Measurements from ENCODE around the gene SLC39A5. TPM values are rescaled to one million over a fixed set of nuclear protein-coding genes. Genes with fewer than 3 reads are reported as not detected.

SLC39A5 gene
- total and polyA plus RNA-seq, 7 donors, result 0.16 to 0.23 TPM; not detected in 5

GRCh38 chr12:56236985-56237384 lies 7.1 kb downstream of the SLC39A5 start:
- Histone ChIP-seq H3K4me3 (no peak overlapping the region), H3K27me3 (ENCODE audit: insufficient read depth in 3 of 3, low read length in 2 of 3) (no peaks in the 10 kb centered on the region), H3K4me1 (no peaks in the 10 kb centered on the region), H3K9me3 (no peaks in the 10 kb centered on the region), H3K27ac (no peak overlapping the region), H3K36me3 (ENCODE audit: insufficient read depth in 1 of 2, low read depth in 1 of 2) (peaks cover 2 to 34% of the 10 kb centered on the region in 2 donors)
- 52 to 61% (median 52%) methylated on average over 5 of the region's 5 CpGs for WGBS, 3 donors
- TF ChIP-seq CTCF (IDR thresholded peaks at IDR 0.05), result no peak
- ATAC-seq, result peak in 3 of 4 donors; percentile 2 to 24 (median 3)
- intact Hi-C loops (cut with DNase I), result no loop called here
- DNase-seq, result no peak

GRCh38 chr12:56237552-56237951 lies 7.7 kb downstream of the SLC39A5 start:
- WGBS, 3 donors, result 64 to 76% (median 76%) methylated on average over 11 of the region's 11 CpGs
- intact Hi-C loops (cut with DNase I), result no loop called here
- TF ChIP-seq CTCF (IDR thresholded peaks at IDR 0.05), result no peak
- Histone ChIP-seq H3K4me3 (no peak overlapping the region), H3K9me3 (no peaks in the 10 kb centered on the region), H3K36me3 (ENCODE audit: insufficient read depth in 1 of 2, low read depth in 1 of 2) (peaks cover 7 to 40% of the 10 kb centered on the region in 2 donors), H3K27me3 (ENCODE audit: insufficient read depth in 3 of 3, low read length in 2 of 3) (no peaks in the 10 kb centered on the region), H3K4me1 (no peaks in the 10 kb centered on the region), H3K27ac (no peak overlapping the region)
- no peak for ATAC-seq
- no peak for DNase-seq

GRCh38 chr12:56241424-56242303 lies 11.8 kb downstream of the SLC39A5 start:
- ATAC-seq (no peak), DNase-seq (peak in 1 of 2 donors; percentile 10)
- no peak overlapping the region for H3K4me3 ChIP-seq
- intact Hi-C loops (cut with DNase I), result no loop called here
- no peaks in the 10 kb centered on the region for H3K9me3 ChIP-seq
- H3K4me1 ChIP-seq, result no peaks in the 10 kb centered on the region
- no peaks in the 10 kb centered on the region for H3K27me3 ChIP-seq (ENCODE audit: insufficient read depth in 3 of 3, low read length in 2 of 3)
- TF ChIP-seq CTCF (IDR thresholded peaks at IDR 0.05), result no peak
- WGBS, 3 donors, result 64 to 77% (median 72%) methylated on average over 9 of the region's 9 CpGs
- no peak overlapping the region for H3K27ac ChIP-seq
- peaks cover 12 to 81% of the 10 kb centered on the region in 2 donors for H3K36me3 ChIP-seq (ENCODE audit: insufficient read depth in 1 of 2, low read depth in 1 of 2)

GRCh38 chr12:56242986-56243385 lies 13.1 kb downstream of the SLC39A5 start:
- Histone ChIP-seq H3K4me3 (no peak overlapping the region), H3K27ac (no peak overlapping the region), H3K9me3 (no peaks in the 10 kb centered on the region), H3K36me3 (ENCODE audit: insufficient read depth in 1 of 2, low read depth in 1 of 2) (peaks cover 15 to 94% of the 10 kb centered on the region in 2 donors), H3K27me3 (ENCODE audit: insufficient read depth in 3 of 3, low read length in 2 of 3) (no peaks in the 10 kb centered on the region), H3K4me1 (no peaks in the 10 kb centered on the region)
- 84 to 94% (median 90%) methylated on average over 13 of the region's 13 CpGs for WGBS, 3 donors
- TF ChIP-seq CTCF (IDR thresholded peaks at IDR 0.05), result no peak
- ATAC-seq (no peak), DNase-seq (peak in 1 of 2 donors; percentile 50)
- intact Hi-C loops (cut with DNase I), result no loop called here

Data from psoas muscle (tissue), 8 donors.